Measurements from ENCODE around the gene CENPX. TPM values are rescaled to one million over a fixed set of nuclear protein-coding genes. Genes with fewer than 3 reads are reported as not detected.

CENPX gene
- total RNA-seq, 4 donors from 2014 or later = 46.0 to 74.0 (median 57.5) TPM

- no peak for TF ChIP-seq CTCF (IDR thresholded peaks at IDR 0.05; ENCODE audit: low read depth)
Measured at GRCh38 chr17:81980707-81981343, 41.9 kb downstream of the CENPX start.

GRCh38 chr17:81980122-81980521 is 42.6 kb downstream of the CENPX start:
- no peak for TF ChIP-seq CTCF (IDR thresholded peaks at IDR 0.05; ENCODE audit: low read depth)

- TF ChIP-seq CTCF (IDR thresholded peaks at IDR 0.05; ENCODE audit: low read depth) = no peak
Measured at GRCh38 chr17:81978524-81979298, 44.0 kb downstream of the CENPX start.

- TF ChIP-seq CTCF (IDR thresholded peaks at IDR 0.05; ENCODE audit: low read depth) = no peak
Measured at GRCh38 chr17:81977211-81977808, 45.4 kb downstream of the CENPX start, which contains the start of gene ASPSCR1. Gene ASPSCR1, plus strand, starts transcription at chr17:81977629. Its CDS starts 18 bp downstream, at chr17:81977647.

- TF ChIP-seq CTCF (IDR thresholded peaks at IDR 0.05; ENCODE audit: low read depth) = no peak
Measured at GRCh38 chr17:81976332-81977210, 46.1 kb downstream of the CENPX start.

- TF ChIP-seq CTCF (IDR thresholded peaks at IDR 0.05; ENCODE audit: low read depth) = no peak
Measured at GRCh38 chr17:81973432-81973831, 49.2 kb downstream of the CENPX start.
